ENCODE measurements around the gene HAPLN3. TPM values are rescaled to one million over a fixed set of nuclear protein-coding genes. Genes with fewer than 3 reads are reported as not detected.
A peak's percentile ranks its signal among the peaks of the same experiment; 100 is the strongest.

The HAPLN3 gene
- total and polyA plus RNA-seq, 2 of the 4 experiments (the other 2 are of a cell fraction) = 5.9 to 28.6 TPM

- Histone ChIP-seq H3K9me1 (ENCODE audit: insufficient read depth, low read length) (no peaks in the 10 kb centered on the region), H2AK5ac (ENCODE audit: low read depth, low read length) (no peak overlapping the region), H3K27me3 (ENCODE audit: control insufficient read depth, insufficient read depth, low read length) (peaks cover 17% of the 10 kb centered on the region; the same call in 1 of the 2 replicates), H2BK20ac (ENCODE audit: low read depth, low read length) (no peak overlapping the region), H4K8ac (ENCODE audit: low read depth in 2 of 2, low read length in 2 of 2) (no peak overlapping the region), H3K36me3 (ENCODE audit: control insufficient read depth, insufficient read depth, low read length) (peaks cover 12% of the 10 kb centered on the region), H2BK15ac (ENCODE audit: low read depth, low read length) (no peak overlapping the region), H3K23ac (ENCODE audit: low read depth, low read length) (no peak overlapping the region), H2AFZ (replicated peaks; ENCODE audit: low read length, poor library complexity) (peak overlapping the region; percentile 50), H3K4me3 (ENCODE audit: insufficient read depth, low read depth, low read length) (no peak overlapping the region), H3K9ac (ENCODE audit: low read depth, low read length) (no peak overlapping the region), H3K4me1 (ENCODE audit: control insufficient read depth, insufficient read depth, low read length) (no peaks in the 10 kb centered on the region), H3K18ac (ENCODE audit: low read depth, low read length) (no peak overlapping the region), H2BK5ac (ENCODE audit: low read depth, low read length, poor library complexity, severe bottlenecking) (no peak overlapping the region), H3K56ac (ENCODE audit: extremely low read depth, insufficient read depth, low read length) (no peak overlapping the region), H4K20me1 (ENCODE audit: insufficient read depth, low read length) (no peaks in the 10 kb centered on the region), H4K91ac (ENCODE audit: insufficient read depth, low read depth, low read length) (no peak overlapping the region), H2AK9ac (replicated peaks; ENCODE audit: low read depth, low read length, poor library complexity) (no peak overlapping the region), H3K9me3 (ENCODE audit: control insufficient read depth, insufficient read depth, low read length) (no peaks in the 10 kb centered on the region), H3K27ac (ENCODE audit: insufficient read depth, low read length) (no peak overlapping the region), H3K14ac (replicated peaks; ENCODE audit: low read depth, low read length) (no peak overlapping the region), H4K5ac (ENCODE audit: low read depth, low read length) (no peak overlapping the region), H2BK120ac (ENCODE audit: low read depth, low read length) (no peak overlapping the region), H3K4me2 (ENCODE audit: low read depth, low read length) (no peak overlapping the region), H3K4ac (ENCODE audit: low read depth, low read length) (no peak overlapping the region), H3K79me1 (ENCODE audit: low read depth in 1 of 2, low read length in 2 of 2) (no peaks in the 10 kb centered on the region)
- ChIA-PET POLR2A (ENCODE audit: unreplicated experiment) (no interaction called here), CTCF (no interaction called here)
- BruUV-seq (replicated peaks) = no TSS peak
- ATAC-seq (ENCODE audit: low read depth) (no peak), DNase-seq (no peak)
- WGBS, 2 experiments (ENCODE audit: extremely low coverage in 2 of 2, insufficient read length in 1 of 2) = 22% methylated on average over 1 of the region's 6 CpGs; no CpG with 5 or more reads in 1 of the 2 experiments
- dilution Hi-C loops (cut with HindIII; ENCODE audit: low sequenced_read_pairs, unreplicated experiment) = no loop called here
- intact Hi-C loops (cut with micrococcal nuclease) = no loop called here
- in situ Hi-C loops (cut with MboI; ENCODE audit: low sequenced_read_pairs) = no loop called here
- TF ChIP-seq CEBPB (IDR thresholded peaks at IDR 0.05; ENCODE audit: low read depth, low read length) = no peak
- TF ChIP-seq FOS (IDR thresholded peaks at IDR 0.05; ENCODE audit: low read depth, low read length) = no peak
- TF ChIP-seq MAZ (IDR thresholded peaks at IDR 0.05; ENCODE audit: borderline replicate concordance, low read depth, low read length) = no peak
- TF ChIP-seq POLR2A (IDR thresholded peaks at IDR 0.05; ENCODE audit: low read depth, low read length) = no peak
- TF ChIP-seq BHLHE40 (IDR thresholded peaks at IDR 0.05; ENCODE audit: low read depth, low read length) = no peak
- no peak for TF ChIP-seq RFX5 (IDR thresholded peaks at IDR 0.05; ENCODE audit: low read depth, low read length)
- no peak for TF ChIP-seq MAFK (IDR thresholded peaks at IDR 0.05; ENCODE audit: low read depth, low read length)
- TF ChIP-seq CHD1 (IDR thresholded peaks at IDR 0.05; ENCODE audit: low read depth, low read length) = no peak
- no peak for TF ChIP-seq SMC3 (IDR thresholded peaks at IDR 0.05; ENCODE audit: low read depth, low read length)
- no peak for TF ChIP-seq NFE2L2 (IDR thresholded peaks at IDR 0.05; ENCODE audit: low read depth, low read length)
- TF ChIP-seq RCOR1 (IDR thresholded peaks at IDR 0.05; ENCODE audit: insufficient replicate concordance, low read length) = no peak
- TF ChIP-seq RAD21 (IDR thresholded peaks at IDR 0.05; ENCODE audit: low read length) = no peak
- TF ChIP-seq ELK1 (IDR thresholded peaks at IDR 0.05; ENCODE audit: borderline replicate concordance, low read depth, low read length) = no peak
- no peak for TF ChIP-seq MXI1 (IDR thresholded peaks at IDR 0.05; ENCODE audit: borderline replicate concordance, low read depth, low read length)
- no peak for TF ChIP-seq CTCF (conservative IDR thresholded peaks at IDR 0.05; ENCODE audit: low read depth, low read length)
- TF ChIP-seq USF2 (IDR thresholded peaks at IDR 0.05; ENCODE audit: low read depth, low read length) = no peak
These were observed 20.7 kb downstream of the HAPLN3 start for GRCh38 chr15:88874684-88875083.

All from IMR-90 (cell line).